ENCODE measurements around the gene FTO.

- TF ChIP-seq CTCF (IDR thresholded peaks at IDR 0.05) (no peak), POLR2A (IDR thresholded peaks at IDR 0.05) (no peak), POLR2AphosphoS5 (IDR thresholded peaks at IDR 0.05) (no peak)
These were observed 269.1 kb downstream of the FTO start for GRCh38 chr16:53973021-53973420.
